OCI-LY1 (cell line): Measurements from ENCODE around the gene RABL6.
"Not testable (repeated sequence)": the region's sequence is repeated elsewhere in the genome, so short reads cannot be mapped to it uniquely, and the experiment has no call there.

ENCODE experiments used
- H2AFZ ChIP-seq: fragments of 200-600 bp; sonication (generic), shearing (Covaris generic); 2 replicates; pipeline ENCODE4 v1.6.0; 2014; ENCODE audit warnings: antibody characterized with exemption, mild to moderate bottlenecking, low read length
- H3F3A ChIP-seq: fragments of 200-600 bp; sonication (generic), shearing (Covaris generic); 2 replicates; pipeline ENCODE4 v1.6.0; 2014; ENCODE audit warnings: mild to moderate bottlenecking, antibody characterized with exemption, low read length, moderate library complexity; ENCODE audit not compliant: insufficient read depth
- H3K27ac ChIP-seq: fragments of 200-600 bp; sonication (generic); 2 replicates; pipeline ENCODE4 v1.5.1; 2014; ENCODE audit warnings: low read length, mixed run types, mild to moderate bottlenecking, low read depth; ENCODE audit not compliant: poor library complexity, severe bottlenecking
- H3K27me3 ChIP-seq: fragments of 200-600 bp; sonication (generic); 2 replicates; pipeline ENCODE4 v1.6.0; 2014; ENCODE audit warnings: antibody characterized with exemption, mild to moderate bottlenecking, low read length, moderate library complexity; ENCODE audit not compliant: insufficient read depth
- H3K36me3 ChIP-seq: fragments of 200-600 bp; sonication (generic); 2 replicates; pipeline ENCODE4 v1.6.1; 2014; ENCODE audit warnings: mild to moderate bottlenecking, antibody characterized with exemption, low read length, moderate library complexity, mixed read lengths; ENCODE audit not compliant: insufficient read depth
- H3K4me1 ChIP-seq: fragments of 200-600 bp; sonication (generic); 2 replicates; pipeline ENCODE4 v1.5.1; 2014; ENCODE audit warnings: mild to moderate bottlenecking, low read length, moderate library complexity; ENCODE audit not compliant: insufficient read depth, severe bottlenecking
- H3K4me2 ChIP-seq: fragments of 200-600 bp; sonication (generic), shearing (Covaris generic); 2 replicates; pipeline ENCODE4 v1.6.1; 2014; ENCODE audit warnings: low read length
- H3K4me3 ChIP-seq: fragments of 200-600 bp; sonication (generic); 2 replicates; pipeline ENCODE4 v1.5.1; 2014; ENCODE audit warnings: low read length, low read depth, mild to moderate bottlenecking, mixed read lengths; ENCODE audit not compliant: poor library complexity, severe bottlenecking
- H3K79me2 ChIP-seq: fragments of 200-600 bp; shearing (Covaris generic); 2 replicates; pipeline ENCODE4 v1.6.1; 2016; ENCODE audit warnings: mixed run types, low read length, mixed read lengths; ENCODE audit not compliant: insufficient read depth
- H3K9ac ChIP-seq: fragments of 200-600 bp; sonication (generic), shearing (Covaris generic); 2 replicates; pipeline ENCODE4 v1.6.1; 2014; ENCODE audit warnings: mild to moderate bottlenecking, low read length, mixed read lengths
- H3K9me2 ChIP-seq: fragments of 200-600 bp; sonication (generic), shearing (Covaris generic); 2 replicates; pipeline ENCODE4 v1.6.1; 2014; ENCODE audit warnings: low read depth, mild to moderate bottlenecking, low read length, mixed read lengths
- H3K9me3 ChIP-seq: fragments of 200-600 bp; shearing (Covaris generic); 2 replicates; pipeline ENCODE4 v1.6.1; 2014; ENCODE audit warnings: low read length, mixed read lengths
- H4K20me1 ChIP-seq: fragments of 200-600 bp; sonication (generic), shearing (Covaris generic); 2 replicates; pipeline ENCODE4 v1.6.0; 2016; ENCODE audit warnings: mild to moderate bottlenecking, low read length; ENCODE audit not compliant: insufficient read depth
- CTCF ChIP-seq: fragments of 200-600 bp; sonication (generic), shearing (Covaris generic); IDR thresholded peaks from 2 replicates; pipeline ENCODE4 v1.5.1; 2017; ENCODE audit warnings: mild to moderate bottlenecking, antibody characterized with exemption, low read length, moderate library complexity, mixed read lengths
- EZH2 ChIP-seq: fragments of 200-600 bp; sonication (generic), shearing (Covaris generic); IDR thresholded peaks from 2 replicates; pipeline ENCODE4 v1.8.0; 2017; ENCODE audit warnings: borderline replicate concordance, mixed run types, mild to moderate bottlenecking, antibody characterized with exemption, low read length, moderate library complexity, mixed read lengths

The RABL6 gene

GRCh38 chr9:136760424-136760823 is 47.3 kb upstream of the RABL6 start:
- H4K20me1 ChIP-seq: no peaks in the 10 kb centered on the region
- no peaks in the 10 kb centered on the region for H3K4me1 ChIP-seq
- no peak overlapping the region for H3K4me2 ChIP-seq
- TF ChIP-seq EZH2 (no peak), CTCF (no peak)
- no peak overlapping the region for H3K9ac ChIP-seq
- no peaks in the 10 kb centered on the region for H3K9me3 ChIP-seq
- no peak overlapping the region for H3K4me3 ChIP-seq
- no peaks in the 10 kb centered on the region for H3K79me2 ChIP-seq
- H3K36me3 ChIP-seq: no peaks in the 10 kb centered on the region
- H3K27ac ChIP-seq: no peak overlapping the region
- H3K9me2 ChIP-seq: no peaks in the 10 kb centered on the region
- H3K27me3 ChIP-seq: peaks cover 24% of the 10 kb centered on the region; the same call in 1 of the 2 replicates
- no peak overlapping the region for H2AFZ ChIP-seq
- H3F3A ChIP-seq: no peaks in the 10 kb centered on the region

GRCh38 chr9:136760834-136761544 is 46.8 kb upstream of the RABL6 start:
- not testable (repeated sequence) for H3K9ac ChIP-seq, H3K27ac ChIP-seq, H3K36me3 ChIP-seq, H3K9me3 ChIP-seq, H3K79me2 ChIP-seq, H4K20me1 ChIP-seq, H3F3A ChIP-seq, H3K4me3 ChIP-seq, H3K4me1 ChIP-seq, H3K9me2 ChIP-seq, H3K4me2 ChIP-seq, H2AFZ ChIP-seq
- H3K27me3 ChIP-seq: peaks cover 22% of the 10 kb centered on the region; the same call in 1 of the 2 replicates
- peak; percentile 65 for TF ChIP-seq CTCF

- H3K27ac ChIP-seq: no peak overlapping the region
- peaks cover 16% of the 10 kb centered on the region; the same call in 1 of the 2 replicates for H3K27me3 ChIP-seq
- no peak overlapping the region for H3K9ac ChIP-seq
- no peak overlapping the region for H3K4me3 ChIP-seq
- H3K4me1 ChIP-seq: no peaks in the 10 kb centered on the region
- H2AFZ ChIP-seq: no peak overlapping the region
- H3K9me2 ChIP-seq: no peaks in the 10 kb centered on the region
- no peaks in the 10 kb centered on the region for H3F3A ChIP-seq
- no peaks in the 10 kb centered on the region for H3K36me3 ChIP-seq
- H3K4me2 ChIP-seq: no peak overlapping the region
- TF ChIP-seq CTCF: no peak
- TF ChIP-seq EZH2: no peak
- H3K9me3 ChIP-seq: no peaks in the 10 kb centered on the region
- no peaks in the 10 kb centered on the region for H3K79me2 ChIP-seq
- no peaks in the 10 kb centered on the region for H4K20me1 ChIP-seq
Observed at GRCh38 chr9:136761545-136761981, 46.2 kb upstream of the RABL6 start.
